Tibial nerve (tissue), 4 donors: ENCODE measurements around the gene NR2F1-AS1.

ENCODE experiments used
- EP300 ChIP-seq, 2 donors: sonication (generic); formaldehyde crosslinking; IDR thresholded peaks; one replicate each; pipeline ENCODE4 v1.6.1; 2017; ENCODE audit warnings: antibody characterized with exemption in 2 of 2, mild to moderate bottlenecking in 1 of 2
- POLR2A ChIP-seq, 2 donors: fragments of 450-650 bp; IDR thresholded peaks; one replicate each; pipeline ENCODE4 v1.6.1; 2017; ENCODE audit warnings: antibody characterized with exemption in 2 of 2, mild to moderate bottlenecking in 2 of 2, moderate library complexity in 2 of 2
- TF ChIP-seq, protein P1 (sequence below), 5 experiments: fragments of 200-600 bp in 3 of 5; fragments of 450-650 bp in 2 of 5; sonication (generic) in 3 of 5; IDR thresholded peaks; one replicate each; pipeline ENCODE4 v1.5.1; 2016 to 2019; ENCODE audit warnings: antibody characterized with exemption in 5 of 5, mild to moderate bottlenecking in 3 of 5, moderate library complexity in 2 of 5

GRCh38 chr5:93603078-93603792, 22.2 kb upstream of the NR2F1-AS1 start:
- TF ChIP-seq, protein P1, sequence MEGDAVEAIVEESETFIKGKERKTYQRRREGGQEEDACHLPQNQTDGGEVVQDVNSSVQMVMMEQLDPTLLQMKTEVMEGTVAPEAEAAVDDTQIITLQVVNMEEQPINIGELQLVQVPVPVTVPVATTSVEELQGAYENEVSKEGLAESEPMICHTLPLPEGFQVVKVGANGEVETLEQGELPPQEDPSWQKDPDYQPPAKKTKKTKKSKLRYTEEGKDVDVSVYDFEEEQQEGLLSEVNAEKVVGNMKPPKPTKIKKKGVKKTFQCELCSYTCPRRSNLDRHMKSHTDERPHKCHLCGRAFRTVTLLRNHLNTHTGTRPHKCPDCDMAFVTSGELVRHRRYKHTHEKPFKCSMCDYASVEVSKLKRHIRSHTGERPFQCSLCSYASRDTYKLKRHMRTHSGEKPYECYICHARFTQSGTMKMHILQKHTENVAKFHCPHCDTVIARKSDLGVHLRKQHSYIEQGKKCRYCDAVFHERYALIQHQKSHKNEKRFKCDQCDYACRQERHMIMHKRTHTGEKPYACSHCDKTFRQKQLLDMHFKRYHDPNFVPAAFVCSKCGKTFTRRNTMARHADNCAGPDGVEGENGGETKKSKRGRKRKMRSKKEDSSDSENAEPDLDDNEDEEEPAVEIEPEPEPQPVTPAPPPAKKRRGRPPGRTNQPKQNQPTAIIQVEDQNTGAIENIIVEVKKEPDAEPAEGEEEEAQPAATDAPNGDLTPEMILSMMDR (IDR thresholded peaks at IDR 0.05): no peak
- TF ChIP-seq EP300 (IDR thresholded peaks at IDR 0.05): no peak
- no peak for TF ChIP-seq POLR2A (IDR thresholded peaks at IDR 0.05)
